Activated naive CD8-positive, alpha-beta T cell treated with anti-CD3 and anti-CD28 coated beads for 36 hours (primary cell): ENCODE data around the gene EML6. TPM values are rescaled to one million over a fixed set of nuclear protein-coding genes. Genes with fewer than 3 reads are reported as not detected.

Source experiments
- DNase-seq: peaks from one replicate; pipeline ENCODE4 v3.0.0; 2021
- H3K27ac Mint-ChIP-seq: one replicate; pipeline ENCODE4 v1.8.0; 2022; ENCODE audit warnings: mild to moderate bottlenecking, moderate library complexity, mixed read lengths
- H3K27me3 Mint-ChIP-seq: one replicate; pipeline ENCODE4 v1.8.0; 2022; ENCODE audit warnings: mild to moderate bottlenecking, mixed read lengths
- H3K36me3 Mint-ChIP-seq: one replicate; pipeline ENCODE4 v1.8.0; 2021; ENCODE audit warnings: mild to moderate bottlenecking, mixed read lengths
- H3K4me1 Mint-ChIP-seq: one replicate; pipeline ENCODE4 v1.8.0; 2021; ENCODE audit warnings: mixed read lengths
- H3K4me3 Mint-ChIP-seq: one replicate; pipeline ENCODE4 v1.8.0; 2022; ENCODE audit warnings: mild to moderate bottlenecking, moderate library complexity, mixed read lengths
- H3K9me3 Mint-ChIP-seq: one replicate; pipeline ENCODE4 v1.8.0; 2022; ENCODE audit warnings: mixed read lengths
- total RNA-seq, 2 experiments: library from RNA; stranded (reverse); gene quantifications; one replicate each; pipeline ENCODE4 v1.2.3, GENCODE V29; 2021

EML6 gene
- total RNA-seq, 2 experiments from 2014 or later = 0.54 to 1.3 TPM

GRCh38 chr2:54723996-54724559 lies 616 bp downstream of the EML6 start:
- peaks cover 50% of the 10 kb centered on the region for H3K27me3 Mint-ChIP-seq
- H3K36me3 Mint-ChIP-seq = no peaks in the 10 kb centered on the region

GRCh38 chr2:54724560-54725342 lies 1.3 kb downstream of the EML6 start:
- H3K27me3 Mint-ChIP-seq = peaks cover 46% of the 10 kb centered on the region
- H3K36me3 Mint-ChIP-seq = no peaks in the 10 kb centered on the region
- no peak overlapping the region for H3K27ac Mint-ChIP-seq

More at GRCh38 chr2:54723996-54724559, 616 bp downstream of the EML6 start:
- H3K9me3 Mint-ChIP-seq = no peaks in the 10 kb centered on the region
- peaks cover 29% of the 10 kb centered on the region for H3K4me1 Mint-ChIP-seq
- H3K4me3 Mint-ChIP-seq = peak overlapping the region; percentile 86
- H3K27ac Mint-ChIP-seq = no peak overlapping the region
- no peak for DNase-seq

GRCh38 chr2:54725343-54726099 lies 2.1 kb downstream of the EML6 start:
- H3K36me3 Mint-ChIP-seq = no peaks in the 10 kb centered on the region
- H3K27me3 Mint-ChIP-seq = peaks cover 41% of the 10 kb centered on the region
- H3K4me3 Mint-ChIP-seq = peak overlapping the region; percentile 75
- H3K27ac Mint-ChIP-seq = no peak overlapping the region
- no peak for DNase-seq
- no peaks in the 10 kb centered on the region for H3K9me3 Mint-ChIP-seq
- H3K4me1 Mint-ChIP-seq = peaks cover 29% of the 10 kb centered on the region

More at GRCh38 chr2:54724560-54725342, 1.3 kb downstream of the EML6 start:
- no peaks in the 10 kb centered on the region for H3K9me3 Mint-ChIP-seq
- DNase-seq = peak; percentile 42
- H3K4me1 Mint-ChIP-seq = peaks cover 29% of the 10 kb centered on the region
- H3K4me3 Mint-ChIP-seq = peak overlapping the region; percentile 86

GRCh38 chr2:54726431-54726830 lies 3.0 kb downstream of the EML6 start:
- no peak for DNase-seq

GRCh38 chr2:54726940-54727339 lies 3.5 kb downstream of the EML6 start:
- DNase-seq = no peak
- Mint-ChIP-seq H3K36me3 (no peaks in the 10 kb centered on the region), H3K27ac (no peak overlapping the region), H3K4me3 (no peak overlapping the region), H3K27me3 (peaks cover 41% of the 10 kb centered on the region), H3K4me1 (peaks cover 24% of the 10 kb centered on the region), H3K9me3 (no peaks in the 10 kb centered on the region)

More at GRCh38 chr2:54726431-54726830, 3.0 kb downstream of the EML6 start:
- H3K36me3 Mint-ChIP-seq = no peaks in the 10 kb centered on the region
- peaks cover 29% of the 10 kb centered on the region for H3K4me1 Mint-ChIP-seq
- H3K27ac Mint-ChIP-seq = no peak overlapping the region
- H3K4me3 Mint-ChIP-seq = no peak overlapping the region
- no peaks in the 10 kb centered on the region for H3K9me3 Mint-ChIP-seq
- peaks cover 41% of the 10 kb centered on the region for H3K27me3 Mint-ChIP-seq

GRCh38 chr2:54728669-54729120 lies 5.2 kb downstream of the EML6 start:
- Mint-ChIP-seq H3K4me3 (no peak overlapping the region), H3K27me3 (peaks cover 45% of the 10 kb centered on the region), H3K4me1 (peaks cover 21% of the 10 kb centered on the region), H3K27ac (no peak overlapping the region), H3K9me3 (no peaks in the 10 kb centered on the region), H3K36me3 (no peaks in the 10 kb centered on the region)
- DNase-seq = no peak

- DNase-seq = no peak
- no peaks in the 10 kb centered on the region for H3K36me3 Mint-ChIP-seq
- H3K4me3 Mint-ChIP-seq = no peak overlapping the region
- no peak overlapping the region for H3K27ac Mint-ChIP-seq
- H3K27me3 Mint-ChIP-seq = peaks cover 4% of the 10 kb centered on the region
- H3K4me1 Mint-ChIP-seq = no peaks in the 10 kb centered on the region
- no peaks in the 10 kb centered on the region for H3K9me3 Mint-ChIP-seq
These were observed 12.2 kb downstream of the EML6 start for GRCh38 chr2:54735636-54736035.

GRCh38 chr2:54738281-54738680 lies 14.8 kb downstream of the EML6 start:
- no peak overlapping the region for H3K4me3 Mint-ChIP-seq
- H3K27ac Mint-ChIP-seq = no peak overlapping the region
- no peaks in the 10 kb centered on the region for H3K4me1 Mint-ChIP-seq
- H3K36me3 Mint-ChIP-seq = no peaks in the 10 kb centered on the region
- H3K27me3 Mint-ChIP-seq = peaks cover 4% of the 10 kb centered on the region
- no peaks in the 10 kb centered on the region for H3K9me3 Mint-ChIP-seq
- DNase-seq = no peak

- Mint-ChIP-seq H3K4me1 (no peaks in the 10 kb centered on the region), H3K27ac (no peak overlapping the region), H3K9me3 (no peaks in the 10 kb centered on the region), H3K36me3 (no peaks in the 10 kb centered on the region), H3K4me3 (no peak overlapping the region), H3K27me3 (no peaks in the 10 kb centered on the region)
- no peak for DNase-seq
These were observed 16.9 kb downstream of the EML6 start for GRCh38 chr2:54740333-54740732.

GRCh38 chr2:54741250-54741649 lies 17.8 kb downstream of the EML6 start:
- Mint-ChIP-seq H3K27me3 (no peaks in the 10 kb centered on the region), H3K4me3 (no peak overlapping the region), H3K36me3 (no peaks in the 10 kb centered on the region), H3K4me1 (no peaks in the 10 kb centered on the region), H3K27ac (no peak overlapping the region), H3K9me3 (no peaks in the 10 kb centered on the region)
- no peak for DNase-seq

- Mint-ChIP-seq H3K4me3 (no peak overlapping the region), H3K36me3 (no peaks in the 10 kb centered on the region), H3K4me1 (no peaks in the 10 kb centered on the region), H3K9me3 (no peaks in the 10 kb centered on the region), H3K27ac (no peak overlapping the region), H3K27me3 (no peaks in the 10 kb centered on the region)
- no peak for DNase-seq
These were observed 26.6 kb downstream of the EML6 start for GRCh38 chr2:54750040-54750439.

- H3K4me1 Mint-ChIP-seq = peaks cover 3% of the 10 kb centered on the region
- no peak overlapping the region for H3K27ac Mint-ChIP-seq
- H3K9me3 Mint-ChIP-seq = no peaks in the 10 kb centered on the region
- H3K36me3 Mint-ChIP-seq = no peaks in the 10 kb centered on the region
- DNase-seq = no peak
- H3K4me3 Mint-ChIP-seq = no peak overlapping the region
- no peaks in the 10 kb centered on the region for H3K27me3 Mint-ChIP-seq
These were observed 29.0 kb downstream of the EML6 start for GRCh38 chr2:54752439-54752838.

- H3K4me3 Mint-ChIP-seq = no peak overlapping the region
- H3K9me3 Mint-ChIP-seq = no peaks in the 10 kb centered on the region
- H3K4me1 Mint-ChIP-seq = peaks cover 5% of the 10 kb centered on the region
- no peaks in the 10 kb centered on the region for H3K36me3 Mint-ChIP-seq
- H3K27me3 Mint-ChIP-seq = no peaks in the 10 kb centered on the region
- no peak for DNase-seq
- H3K27ac Mint-ChIP-seq = no peak overlapping the region
These were observed 32.3 kb downstream of the EML6 start for GRCh38 chr2:54755641-54756326.

GRCh38 chr2:54757500-54757899 lies 34.0 kb downstream of the EML6 start:
- no peaks in the 10 kb centered on the region for H3K9me3 Mint-ChIP-seq
- H3K4me3 Mint-ChIP-seq = no peak overlapping the region
- DNase-seq = no peak
- H3K4me1 Mint-ChIP-seq = peaks cover 5% of the 10 kb centered on the region
- no peaks in the 10 kb centered on the region for H3K27me3 Mint-ChIP-seq
- H3K27ac Mint-ChIP-seq = no peak overlapping the region
- no peaks in the 10 kb centered on the region for H3K36me3 Mint-ChIP-seq

GRCh38 chr2:54758951-54759350 lies 35.5 kb downstream of the EML6 start:
- no peaks in the 10 kb centered on the region for H3K36me3 Mint-ChIP-seq
- H3K4me1 Mint-ChIP-seq = peaks cover 5% of the 10 kb centered on the region
- H3K4me3 Mint-ChIP-seq = no peak overlapping the region
- no peaks in the 10 kb centered on the region for H3K27me3 Mint-ChIP-seq
- H3K9me3 Mint-ChIP-seq = no peaks in the 10 kb centered on the region
- H3K27ac Mint-ChIP-seq = no peak overlapping the region
- DNase-seq = no peak
